ENCODE results near the gene CARS2.

Gene CARS2

DNA sequence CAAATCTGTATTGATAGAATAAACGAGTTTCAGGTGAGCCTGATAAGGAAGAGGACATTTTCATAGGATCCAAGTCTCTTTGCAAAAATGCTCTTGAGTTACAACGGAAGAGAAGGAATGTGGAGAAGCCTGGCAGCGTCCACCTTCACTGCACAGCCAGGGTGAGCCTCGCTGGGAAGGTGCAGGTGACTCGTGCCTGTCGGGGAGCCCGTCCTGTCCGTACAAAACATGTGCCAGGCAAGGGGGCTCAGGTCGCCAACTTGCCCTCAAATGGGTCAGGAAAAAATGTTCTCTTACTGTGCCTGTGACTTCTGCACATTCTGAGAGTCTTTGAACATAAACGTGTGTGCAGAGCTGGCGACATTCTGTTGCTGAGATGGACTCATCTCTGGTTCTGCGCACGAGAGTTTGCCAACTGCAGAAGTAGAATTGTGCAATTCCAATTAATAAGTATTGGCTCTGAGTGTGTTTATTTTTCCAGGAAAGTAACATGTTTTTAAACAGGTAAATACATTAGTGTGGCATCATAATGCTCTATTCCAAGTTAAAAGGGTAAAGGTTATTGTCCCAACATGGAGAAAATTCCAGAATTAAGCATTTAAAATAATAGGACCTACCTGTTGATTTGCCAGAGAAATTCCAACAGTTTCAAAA, 62.0 kb downstream of the CARS2 start:
- no peak overlapping the region for H3K4me3 ChIP-seq (replicated peaks; ENCODE audit: low read depth, low read length)
- TF ChIP-seq CTCF (IDR thresholded peaks at IDR 0.05; ENCODE audit: low read depth, low read length, missing control alignments), result no peak
- no peak for DNase-seq (ENCODE audit: extremely low read depth, low read depth)

- no peak for TF ChIP-seq CTCF (IDR thresholded peaks at IDR 0.05; ENCODE audit: low read depth, low read length, missing control alignments)
- H3K4me3 ChIP-seq (replicated peaks; ENCODE audit: low read depth, low read length), result no peak overlapping the region
- DNase-seq (ENCODE audit: extremely low read depth, low read depth), result no peak
These were observed 62.6 kb downstream of the CARS2 start for GRCh38 chr13:110643324-110643723.

GRCh38 chr13:110642291-110642981, 63.5 kb downstream of the CARS2 start:
- DNase-seq (ENCODE audit: extremely low read depth, low read depth), result no peak
- TF ChIP-seq CTCF (IDR thresholded peaks at IDR 0.05; ENCODE audit: low read depth, low read length, missing control alignments), result no peak

DNA sequence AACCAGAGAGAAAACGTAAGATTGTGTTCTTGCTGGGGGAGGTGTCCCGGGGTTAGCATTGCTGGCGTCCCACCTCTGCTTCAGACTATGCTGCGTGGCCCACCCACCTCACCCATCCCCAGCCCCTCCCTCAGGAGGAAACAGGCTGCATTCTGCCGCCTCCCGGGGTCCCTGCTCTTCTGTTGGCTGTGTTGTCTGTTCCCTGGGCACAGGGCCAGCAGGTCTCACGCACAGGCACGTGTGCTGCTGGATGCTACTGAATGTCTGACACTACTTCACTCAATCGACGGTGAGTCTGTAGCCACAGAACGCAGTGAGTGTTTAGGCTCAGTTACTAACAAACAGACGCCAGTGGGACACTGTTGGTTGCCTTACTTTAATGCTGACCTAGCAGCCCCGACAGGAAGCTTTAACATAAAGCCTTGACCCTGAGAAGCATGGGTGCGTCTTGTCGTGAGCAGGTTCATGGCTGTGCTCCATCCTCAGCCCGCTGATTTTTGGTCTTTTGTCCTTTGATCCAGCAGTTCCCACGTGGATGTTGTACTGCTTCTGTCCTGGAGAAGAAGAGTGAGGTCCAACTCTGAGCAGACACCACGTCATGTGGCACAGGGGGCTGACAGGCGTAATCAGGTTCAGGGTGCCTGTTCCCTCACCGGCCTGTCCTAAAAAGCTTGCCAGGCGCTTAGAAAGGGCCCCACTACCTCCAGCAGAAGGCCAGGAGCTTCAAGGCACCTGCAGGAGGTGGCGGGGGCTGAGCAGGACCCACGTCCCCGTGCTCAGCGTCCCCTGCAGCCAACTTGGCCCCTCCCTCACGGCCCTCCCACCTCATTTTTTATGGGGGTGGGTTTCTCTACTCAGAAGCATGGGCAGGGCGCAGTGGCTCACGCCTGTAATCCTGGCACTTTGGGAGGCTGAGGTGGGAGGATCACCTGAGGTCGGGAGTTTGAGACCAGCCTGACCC, 64.6 kb downstream of the CARS2 start:
- H3K4me3 ChIP-seq (replicated peaks; ENCODE audit: low read depth, low read length), result no peak overlapping the region
- TF ChIP-seq CTCF (IDR thresholded peaks at IDR 0.05; ENCODE audit: low read depth, low read length, missing control alignments), result no peak
- no peak for DNase-seq (ENCODE audit: extremely low read depth, low read depth)

More at GRCh38 chr13:110642291-110642981, 63.5 kb downstream of the CARS2 start:
- no peak overlapping the region for H3K4me3 ChIP-seq (replicated peaks; ENCODE audit: low read depth, low read length)

GRCh38 chr13:110640591-110641029, 65.3 kb downstream of the CARS2 start:
- DNase-seq (ENCODE audit: extremely low read depth, low read depth), result no peak
- TF ChIP-seq CTCF (IDR thresholded peaks at IDR 0.05; ENCODE audit: low read depth, low read length, missing control alignments), result no peak
- H3K4me3 ChIP-seq (replicated peaks; ENCODE audit: low read depth, low read length), result no peak overlapping the region

GRCh38 chr13:110639935-110640334, 66.0 kb downstream of the CARS2 start:
- DNase-seq (ENCODE audit: extremely low read depth, low read depth), result no peak
- no peak for TF ChIP-seq CTCF (IDR thresholded peaks at IDR 0.05; ENCODE audit: low read depth, low read length, missing control alignments)
- H3K4me3 ChIP-seq (replicated peaks; ENCODE audit: low read depth, low read length), result no peak overlapping the region

Measured in HFF-Myc (cell line).